PC-9 (cell line): Measurements from ENCODE around the gene CALML5. TPM values are rescaled to one million over a fixed set of nuclear protein-coding genes. Genes with fewer than 3 reads are reported as not detected.

Experiments
- BruUV-seq: library from RNA; stranded (reverse); fragments of 400-500 nt; replicated peaks from 2 replicates; lab custom pipeline; 2021; lab: Mats Ljungman, UMichigan
- CTCF ChIA-PET: fragments of 300-600 bp; sonication (Branson Sonifier 250); formaldehyde crosslinking; loops from one replicate; lab custom pipeline; 2022; ENCODE audit warnings: antibody characterized with exemption; lab: Charles Lee
- POLR2A ChIA-PET: fragments of 300-600 bp; sonication (Branson Sonifier 250); formaldehyde crosslinking; loops from one replicate; lab custom pipeline; 2022; ENCODE audit warnings: antibody characterized with exemption; ENCODE audit not compliant: unreplicated experiment; lab: Charles Lee
- DNase-seq, 2 experiments: peaks; one replicate each; pipeline versions ENCODE4 v3.0.0 to v3.0.0-alpha.2; 2015 to 2022; ENCODE audit warnings: mixed read lengths in 1 of 2
- H2AFZ ChIP-seq: fragments of 200-600 bp; sonication (generic); 2 replicates; pipeline ENCODE4 v1.8.1; 2017; ENCODE audit warnings: antibody characterized with exemption
- H3F3A ChIP-seq: fragments of 200-600 bp; sonication (generic); 2 replicates; pipeline ENCODE4 v1.8.1; 2017; ENCODE audit warnings: antibody characterized with exemption, mild to moderate bottlenecking, low read depth; ENCODE audit not compliant: insufficient read depth
- H3K27ac ChIP-seq: fragments of 200-600 bp; sonication (generic); 2 replicates; pipeline ENCODE4 v1.6.1; 2016; ENCODE audit warnings: mixed run types
- H3K27me3 ChIP-seq: fragments of 200-600 bp; sonication (generic); 2 replicates; pipeline ENCODE4 v1.6.1; 2016; ENCODE audit warnings: low read depth, mixed run types; ENCODE audit not compliant: insufficient read depth
- H3K36me3 ChIP-seq: fragments of 200-600 bp; sonication (generic); 2 replicates; pipeline ENCODE4 v1.6.1; 2016; ENCODE audit warnings: low read depth, mixed run types
- H3K4me1 ChIP-seq: fragments of 200-600 bp; sonication (generic); replicated peaks from 2 replicates; pipeline ENCODE4 v1.6.1; 2016; ENCODE audit warnings: mixed run types; ENCODE audit not compliant: insufficient read depth
- H3K4me2 ChIP-seq: fragments of 200-600 bp; sonication (generic); 2 replicates; pipeline ENCODE4 v1.6.1; 2017; ENCODE audit warnings: mixed run types
- H3K4me3 ChIP-seq: fragments of 200-600 bp; sonication (generic); 2 replicates; pipeline ENCODE4 v1.6.1; 2016; ENCODE audit warnings: mixed run types
- H3K79me2 ChIP-seq: fragments of 200-600 bp; sonication (generic); 2 replicates; pipeline ENCODE4 v1.6.1; 2017; ENCODE audit warnings: low read depth, mixed run types
- H3K9me2 ChIP-seq: fragments of 200-600 bp; sonication (generic); 2 replicates; pipeline ENCODE4 v1.8.1; 2017; ENCODE audit warnings: mild to moderate bottlenecking; ENCODE audit not compliant: insufficient read depth
- H3K9me3 ChIP-seq: fragments of 200-600 bp; sonication (generic); 2 replicates; pipeline ENCODE4 v1.8.1; 2016; ENCODE audit warnings: low read depth; ENCODE audit not compliant: insufficient read depth
- H4K20me1 ChIP-seq: fragments of 200-600 bp; sonication (generic); 2 replicates; pipeline ENCODE4 v1.8.1; 2017; ENCODE audit not compliant: insufficient read depth
- CTCF ChIP-seq: fragments of 200-600 bp; sonication (generic); conservative IDR thresholded peaks from 2 replicates; pipeline ENCODE4 v1.6.1; 2017; ENCODE audit warnings: mixed run types, antibody characterized with exemption, mild to moderate bottlenecking, moderate library complexity
- EZH2 ChIP-seq: fragments of 200-600 bp; sonication (generic); IDR thresholded peaks from 2 replicates; pipeline ENCODE4 v1.8.0; 2017; ENCODE audit warnings: antibody characterized with exemption, low read depth
- intact Hi-C: fragments of 100-400 bp; cut with micrococcal nuclease; formaldehyde crosslinking; loops from one replicate; pipeline ENCODE4 v1.10.0; 2022; ENCODE audit not compliant: unreplicated experiment
- total RNA-seq: library from RNA; stranded (reverse); gene quantifications from 2 replicates; pipeline ENCODE4 v1.2.3, GENCODE V29; 2021

The CALML5 gene
- total RNA-seq, 1 experiment from 2014 or later, result 3.0 TPM

- no peak overlapping the region for H2AFZ ChIP-seq
- no peaks in the 10 kb centered on the region for H3F3A ChIP-seq
- H3K79me2 ChIP-seq, result no peaks in the 10 kb centered on the region
- intact Hi-C loops, result no loop called here
- no peak overlapping the region for H3K4me3 ChIP-seq
- no peaks in the 10 kb centered on the region for H3K9me3 ChIP-seq
- TF ChIP-seq CTCF (no peak), EZH2 (no peak)
- H4K20me1 ChIP-seq, result no peaks in the 10 kb centered on the region
- BruUV-seq, result no TSS peak
- H3K27me3 ChIP-seq, result no peaks in the 10 kb centered on the region
- DNase-seq, result no peak
- H3K9me2 ChIP-seq, result no peaks in the 10 kb centered on the region
- no peaks in the 10 kb centered on the region for H3K4me1 ChIP-seq
- no peak overlapping the region for H3K27ac ChIP-seq
- POLR2A ChIA-PET, result no interaction called here
- CTCF ChIA-PET, result no interaction called here
- no peak overlapping the region for H3K4me2 ChIP-seq
- H3K36me3 ChIP-seq, result no peaks in the 10 kb centered on the region
Measured at GRCh38 chr10:5511885-5512280, 12.5 kb upstream of the CALML5 start.

- Histone ChIP-seq H3K4me1 (no peaks in the 10 kb centered on the region; the same call in 1 of the 2 replicates), H3K9me3 (no peaks in the 10 kb centered on the region), H3K4me2 (no peak overlapping the region), H3K4me3 (no peak overlapping the region), H3K9me2 (no peaks in the 10 kb centered on the region), H3F3A (no peaks in the 10 kb centered on the region), H3K27me3 (no peaks in the 10 kb centered on the region), H3K27ac (no peak overlapping the region), H3K36me3 (no peaks in the 10 kb centered on the region), H4K20me1 (no peaks in the 10 kb centered on the region), H3K79me2 (no peaks in the 10 kb centered on the region), H2AFZ (no peak overlapping the region)
- BruUV-seq, result no TSS peak
- intact Hi-C loops, result no loop called here
- DNase-seq, result no peak
- ChIA-PET POLR2A (no interaction called here), CTCF (no interaction called here)
- TF ChIP-seq EZH2 (no peak), CTCF (no peak)
Measured at GRCh38 chr10:5511231-5511884, 12.0 kb upstream of the CALML5 start.

DNA sequence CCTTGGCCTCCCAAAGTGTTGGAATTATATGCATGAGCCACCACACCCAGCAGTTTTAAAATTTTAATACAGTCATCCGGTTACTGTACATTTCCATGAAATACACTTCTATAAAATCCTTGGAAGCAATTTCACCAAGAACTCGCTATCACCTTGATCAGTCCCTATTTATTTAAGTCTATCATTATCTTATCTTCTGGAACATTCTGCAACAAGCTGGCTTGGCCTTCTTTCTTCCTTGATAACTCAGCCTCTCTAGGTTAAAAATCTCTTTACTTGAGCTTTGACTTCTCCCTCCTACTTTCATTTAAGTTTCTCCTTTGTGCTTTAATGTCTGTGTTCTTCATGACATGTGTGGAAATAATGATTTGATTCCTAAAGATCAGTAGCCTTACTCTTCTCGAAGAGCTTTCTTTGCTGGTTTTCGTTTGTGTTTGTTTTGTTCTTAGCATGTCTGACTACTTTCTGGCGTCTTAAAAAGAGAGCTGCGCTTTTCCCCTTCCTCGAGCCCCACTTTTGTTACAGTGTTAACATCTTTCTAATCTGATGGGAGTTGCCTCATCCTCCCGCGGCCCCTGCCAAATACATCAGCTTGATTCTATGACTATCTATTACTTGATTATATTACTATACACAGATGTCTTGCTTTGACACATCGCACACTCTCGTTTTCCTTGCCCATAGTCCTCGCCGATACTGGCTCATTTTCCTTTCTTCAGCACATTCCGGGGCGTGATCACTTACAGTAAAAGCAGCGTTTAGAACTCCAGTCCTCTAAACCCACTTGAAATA is 11.1 kb upstream of the CALML5 start:
- H3K9me2 ChIP-seq, result no peaks in the 10 kb centered on the region
- POLR2A ChIA-PET, result no interaction called here
- BruUV-seq, result no TSS peak
- intact Hi-C loops, result no loop called here
- H3K27ac ChIP-seq, result no peak overlapping the region
- no peaks in the 10 kb centered on the region for H3F3A ChIP-seq
- no peak for DNase-seq
- H3K9me3 ChIP-seq, result no peaks in the 10 kb centered on the region
- no peaks in the 10 kb centered on the region for H3K27me3 ChIP-seq
- H3K4me1 ChIP-seq, result peaks cover 7% of the 10 kb centered on the region
- CTCF ChIA-PET, result interaction anchor here (0.6 kb wide), 1 partner anchor 14 kb away, joined by 5 read pairs; no protein-coding TSS in a partner anchor
- no peaks in the 10 kb centered on the region for H3K79me2 ChIP-seq
- H4K20me1 ChIP-seq, result no peaks in the 10 kb centered on the region
- H3K4me2 ChIP-seq, result no peak overlapping the region
- no peaks in the 10 kb centered on the region for H3K36me3 ChIP-seq
- H3K4me3 ChIP-seq, result no peak overlapping the region
- no peak overlapping the region for H2AFZ ChIP-seq
- TF ChIP-seq EZH2, result no peak
- TF ChIP-seq CTCF, result no peak
